DND-41 (cell line): ENCODE results near the gene NHLRC4.

Experiments
- ATAC-seq: fragments of 200-7000 bp; cut with Tn5 transposase; 3 replicates; pipeline ENCODE4 v1.9.1; 2021; ENCODE audit warnings: low read depth; ENCODE audit not compliant: insufficient read depth
- DNase-seq: peaks from one replicate; pipeline ENCODE4 v3.0.0-alpha.2; 2020
- H2AFZ ChIP-seq: 2 replicates; pipeline ENCODE4 v1.6.0; 2012; ENCODE audit warnings: low read depth, low read length
- H3K27ac ChIP-seq: 2 replicates; pipeline ENCODE4 v1.5.1; 2012; ENCODE audit warnings: low read length, inconsistent platforms
- H3K27me3 ChIP-seq: fragments of 200-600 bp; sonication (generic); 2 replicates; pipeline ENCODE4 v1.6.0; 2012; ENCODE audit warnings: low read length, mild to moderate bottlenecking, inconsistent platforms; ENCODE audit not compliant: insufficient read depth, poor library complexity
- H3K36me3 ChIP-seq: 2 replicates; pipeline ENCODE4 v1.5.1; 2012; ENCODE audit warnings: low read length, inconsistent platforms; ENCODE audit not compliant: insufficient read depth
- H3K4me1 ChIP-seq: 2 replicates; pipeline ENCODE4 v1.5.1; 2012; ENCODE audit warnings: mild to moderate bottlenecking, low read length; ENCODE audit not compliant: insufficient read depth
- H3K4me2 ChIP-seq: 2 replicates; pipeline ENCODE4 v1.6.0; 2012; ENCODE audit warnings: mild to moderate bottlenecking, moderate library complexity, low read length, inconsistent platforms; ENCODE audit not compliant: insufficient read depth
- H3K4me3 ChIP-seq, 2 experiments: fragments of 200-600 bp in 1 of 2; shearing (Covaris generic) in 1 of 2; 2 replicates each; pipeline ENCODE4 v1.5.1; 2012 to 2016; ENCODE audit warnings: inconsistent platforms in 2 of 2, low read length in 2 of 2, mild to moderate bottlenecking in 2 of 2, low read depth in 1 of 2, moderate library complexity in 1 of 2
- H3K79me2 ChIP-seq: 2 replicates; pipeline ENCODE4 v1.6.0; 2012; ENCODE audit warnings: low read length, inconsistent platforms; ENCODE audit not compliant: insufficient read depth
- H3K9ac ChIP-seq: 2 replicates; pipeline ENCODE4 v1.6.0; 2012; ENCODE audit warnings: low read depth, mild to moderate bottlenecking, inconsistent platforms, low read length, moderate library complexity
- H3K9me3 ChIP-seq: 2 replicates; pipeline ENCODE4 v1.5.1; 2012; ENCODE audit warnings: low read length, moderate library complexity, mild to moderate bottlenecking, inconsistent platforms; ENCODE audit not compliant: insufficient read depth, severe bottlenecking
- H4K20me1 ChIP-seq: 2 replicates; pipeline ENCODE4 v1.6.0; 2012; ENCODE audit warnings: low read length; ENCODE audit not compliant: insufficient read depth
- EZH2 ChIP-seq: IDR thresholded peaks from 3 replicates; pipeline ENCODE4 v1.6.1; 2012; ENCODE audit warnings: borderline replicate concordance, low read depth, mild to moderate bottlenecking, moderate library complexity, low read length, inconsistent platforms; ENCODE audit not compliant: severe bottlenecking
- TF ChIP-seq, protein P1 (sequence below): IDR thresholded peaks from 2 replicates; pipeline ENCODE4 v1.5.1; 2012; ENCODE audit warnings: borderline replicate concordance, low read length, moderate library complexity, mild to moderate bottlenecking; ENCODE audit not compliant: poor library complexity, severe bottlenecking; ENCODE audit errors: extremely low read depth

Gene NHLRC4

DNA sequence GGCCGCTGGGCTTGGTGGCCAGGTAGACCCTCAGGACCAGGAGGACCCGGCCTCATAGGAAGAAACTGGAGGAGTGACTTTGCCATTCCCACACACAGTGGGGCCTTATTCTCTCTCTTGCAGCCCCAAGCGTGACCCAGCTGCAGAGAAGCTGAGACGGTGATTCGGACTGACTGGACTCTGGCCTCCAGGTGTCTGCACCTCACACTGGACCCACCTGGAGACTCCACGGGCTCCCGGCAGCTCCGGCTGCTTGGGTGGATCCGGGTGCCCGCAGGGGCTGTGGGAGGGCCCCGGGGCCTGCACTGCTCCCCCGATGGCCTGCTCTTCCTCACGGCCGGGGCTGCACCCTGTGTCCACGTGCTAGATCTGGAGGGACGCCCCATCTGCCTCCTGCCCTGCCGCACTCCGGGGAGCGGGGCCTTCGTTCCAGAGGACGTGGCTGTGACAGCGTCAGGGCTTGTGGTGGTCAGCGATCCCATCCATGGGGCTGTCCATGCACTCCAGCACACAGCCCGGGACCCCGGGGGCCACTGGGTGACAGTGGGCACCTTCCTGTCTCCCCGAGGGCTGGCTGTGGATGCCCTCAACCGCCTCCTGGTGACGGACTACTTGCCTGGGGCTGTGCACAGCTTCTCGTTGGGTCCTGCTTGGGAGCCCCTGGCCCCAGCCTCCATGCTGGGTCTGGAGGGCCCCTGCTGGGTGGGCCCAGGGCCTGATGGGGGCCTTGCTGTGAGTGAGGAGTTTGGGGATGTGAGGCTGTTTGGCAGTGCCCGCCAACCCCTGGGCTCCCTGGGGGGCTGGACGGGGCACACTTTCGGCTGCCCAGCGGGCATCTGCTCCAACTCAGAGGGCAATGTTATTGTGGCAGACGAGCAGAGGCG, 810 bp downstream of the NHLRC4 start:
- Histone ChIP-seq H4K20me1 (peaks cover 18% of the 10 kb centered on the region; the same call in 1 of the 2 replicates), H3K79me2 (peaks cover 37% of the 10 kb centered on the region), H3K27me3 (no peaks in the 10 kb centered on the region), H3K9me3 (no peaks in the 10 kb centered on the region), H3K4me2 (peak overlapping the region; percentile 43), H3K4me3 (no peak overlapping the region; a peak in 1 of 4 replicates), H3K4me1 (peaks cover 49% of the 10 kb centered on the region), H3K27ac (peak overlapping the region; percentile 54), H3K36me3 (peaks cover 9% of the 10 kb centered on the region), H3K9ac (peak overlapping the region; percentile 36), H2AFZ (peak overlapping the region; percentile 59)
- TF ChIP-seq, protein P1, sequence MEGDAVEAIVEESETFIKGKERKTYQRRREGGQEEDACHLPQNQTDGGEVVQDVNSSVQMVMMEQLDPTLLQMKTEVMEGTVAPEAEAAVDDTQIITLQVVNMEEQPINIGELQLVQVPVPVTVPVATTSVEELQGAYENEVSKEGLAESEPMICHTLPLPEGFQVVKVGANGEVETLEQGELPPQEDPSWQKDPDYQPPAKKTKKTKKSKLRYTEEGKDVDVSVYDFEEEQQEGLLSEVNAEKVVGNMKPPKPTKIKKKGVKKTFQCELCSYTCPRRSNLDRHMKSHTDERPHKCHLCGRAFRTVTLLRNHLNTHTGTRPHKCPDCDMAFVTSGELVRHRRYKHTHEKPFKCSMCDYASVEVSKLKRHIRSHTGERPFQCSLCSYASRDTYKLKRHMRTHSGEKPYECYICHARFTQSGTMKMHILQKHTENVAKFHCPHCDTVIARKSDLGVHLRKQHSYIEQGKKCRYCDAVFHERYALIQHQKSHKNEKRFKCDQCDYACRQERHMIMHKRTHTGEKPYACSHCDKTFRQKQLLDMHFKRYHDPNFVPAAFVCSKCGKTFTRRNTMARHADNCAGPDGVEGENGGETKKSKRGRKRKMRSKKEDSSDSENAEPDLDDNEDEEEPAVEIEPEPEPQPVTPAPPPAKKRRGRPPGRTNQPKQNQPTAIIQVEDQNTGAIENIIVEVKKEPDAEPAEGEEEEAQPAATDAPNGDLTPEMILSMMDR = no peak
- no peak for TF ChIP-seq EZH2
- DNase-seq (no peak), ATAC-seq (no peak)

DNA sequence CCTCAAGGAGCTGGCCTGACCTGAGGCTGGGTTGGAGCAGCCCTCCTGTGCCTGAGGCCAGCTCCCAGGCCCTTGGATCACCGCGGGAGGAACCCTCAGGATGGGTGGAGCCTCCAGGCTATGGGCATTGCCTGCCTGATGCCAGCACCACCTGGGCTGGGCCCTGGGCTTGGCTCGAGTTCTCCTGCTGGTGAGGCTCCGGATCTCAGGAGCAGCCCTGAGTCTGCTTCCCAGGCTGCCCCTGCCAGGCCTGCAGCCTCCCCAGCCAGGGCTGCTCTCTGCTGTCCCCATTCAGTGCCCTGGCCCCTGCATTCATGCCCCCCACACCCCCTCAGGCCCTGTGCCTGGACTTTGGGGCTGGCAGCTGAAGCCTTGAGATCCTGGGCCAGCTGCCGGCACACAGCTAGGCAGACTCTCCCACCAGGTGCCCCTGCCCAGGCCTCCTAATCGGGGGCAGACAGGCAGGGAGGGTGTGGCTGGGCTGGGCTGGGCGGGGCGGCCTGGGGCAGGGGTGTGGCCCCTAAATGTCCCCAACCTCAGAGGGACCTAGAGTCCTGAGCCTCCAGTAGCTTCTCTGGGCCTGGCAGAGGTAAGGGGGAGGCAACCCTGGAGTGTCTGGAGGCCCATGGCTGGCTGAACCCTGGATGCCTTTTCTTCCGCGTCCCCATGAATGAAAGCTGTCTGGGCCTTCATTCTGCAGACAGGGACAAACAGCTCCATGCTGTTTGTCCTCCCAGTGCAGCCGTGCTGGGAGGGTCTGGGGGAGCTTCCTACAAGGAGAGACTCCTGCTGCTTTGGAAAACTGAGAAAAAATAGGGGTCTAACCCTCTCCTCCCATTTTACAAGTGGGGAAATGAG, 1.8 kb downstream of the NHLRC4 start:
- Histone ChIP-seq H3K9ac (peak overlapping the region; percentile 93), H4K20me1 (peaks cover 22% of the 10 kb centered on the region), H3K9me3 (no peaks in the 10 kb centered on the region), H3K4me3 (peak overlapping the region; percentile 68 to 99; a peak in 3 of 4 replicates), H3K4me1 (peaks cover 49% of the 10 kb centered on the region), H3K79me2 (peaks cover 40% of the 10 kb centered on the region), H3K36me3 (peaks cover 13% of the 10 kb centered on the region), H3K27me3 (no peaks in the 10 kb centered on the region), H3K4me2 (peak overlapping the region; percentile 95), H2AFZ (peak overlapping the region; percentile 93), H3K27ac (peak overlapping the region; percentile 90)
- no peak for TF ChIP-seq EZH2
- TF ChIP-seq, protein P1 = no peak
- DNase-seq = no peak
- no peak for ATAC-seq

DNA sequence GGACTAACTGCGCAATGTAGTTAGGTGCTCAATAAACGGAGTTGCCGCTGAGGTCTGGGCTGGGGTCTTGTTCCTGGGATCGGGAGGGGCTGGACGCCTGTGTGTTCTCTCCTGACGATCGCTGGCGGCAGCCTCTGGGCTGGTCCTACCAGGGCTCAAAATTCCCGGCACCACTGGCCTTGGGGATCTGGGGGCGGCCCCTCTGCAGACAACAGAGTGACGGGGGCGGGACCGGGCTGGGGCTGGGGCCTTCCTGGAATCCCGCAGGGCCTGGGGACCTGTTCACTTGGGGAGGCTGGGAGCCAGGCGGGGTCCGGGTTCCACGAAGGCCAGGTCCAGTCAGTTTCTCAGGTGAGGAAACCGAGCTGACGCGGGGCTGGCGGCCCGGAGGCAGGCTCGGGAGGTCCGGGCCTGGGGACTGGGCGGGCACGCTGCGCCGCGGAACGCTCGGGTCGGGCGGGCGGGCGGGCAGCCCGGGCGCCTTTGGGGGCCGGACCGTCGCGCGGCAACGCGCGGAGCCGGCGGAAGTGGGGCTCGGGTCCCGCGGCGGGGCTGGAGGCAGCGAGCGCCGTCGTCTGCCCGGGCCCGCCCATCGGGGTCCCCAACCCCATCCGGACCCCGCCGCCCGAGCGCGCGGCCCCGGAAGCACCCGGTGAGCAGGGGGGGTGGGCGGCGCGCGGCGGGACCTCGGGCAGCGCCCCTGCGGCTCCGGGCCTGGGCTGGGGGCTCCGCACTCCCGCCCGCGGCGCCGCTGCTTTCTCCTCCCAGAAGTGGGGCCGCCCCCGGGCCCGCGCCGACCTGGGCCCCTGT, 2.8 kb downstream of the NHLRC4 start, which contains the start of gene PIGQ:
Gene PIGQ (plus strand): TSS at position 524 of the 810 bp plus-strand sequence. CDS start 4,107 bp downstream, outside the sequence.
- peak within 1 kb of the TSS; percentile 93 for H2AFZ ChIP-seq
- TF ChIP-seq, protein P1 = no peak
- TF ChIP-seq EZH2 = no peak

More for the DNA sequence above, 2.8 kb downstream of the NHLRC4 start, which contains the start of gene PIGQ:
- H3K9ac ChIP-seq = peak within 1 kb of the TSS; percentile 93
- H3K27me3 ChIP-seq = no peaks in the 10 kb centered on the region
- DNase-seq (peak; percentile 79), ATAC-seq (peak; percentile 75)
- H3K4me2 ChIP-seq = peak within 1 kb of the TSS; percentile 95
- peak within 1 kb of the TSS; percentile 90 for H3K27ac ChIP-seq
- H3K4me3 ChIP-seq = peak within 1 kb of the TSS; percentile 99 to 100
- H3K4me1 ChIP-seq = peaks cover 49% of the 10 kb centered on the region
- H4K20me1 ChIP-seq = peaks cover 26% of the 10 kb centered on the region
- no peaks in the 10 kb centered on the region for H3K9me3 ChIP-seq
- peaks cover 23% of the 10 kb centered on the region for H3K36me3 ChIP-seq
- peaks cover 43% of the 10 kb centered on the region for H3K79me2 ChIP-seq
